Measurements from ENCODE around the gene NADSYN1.

DNA sequence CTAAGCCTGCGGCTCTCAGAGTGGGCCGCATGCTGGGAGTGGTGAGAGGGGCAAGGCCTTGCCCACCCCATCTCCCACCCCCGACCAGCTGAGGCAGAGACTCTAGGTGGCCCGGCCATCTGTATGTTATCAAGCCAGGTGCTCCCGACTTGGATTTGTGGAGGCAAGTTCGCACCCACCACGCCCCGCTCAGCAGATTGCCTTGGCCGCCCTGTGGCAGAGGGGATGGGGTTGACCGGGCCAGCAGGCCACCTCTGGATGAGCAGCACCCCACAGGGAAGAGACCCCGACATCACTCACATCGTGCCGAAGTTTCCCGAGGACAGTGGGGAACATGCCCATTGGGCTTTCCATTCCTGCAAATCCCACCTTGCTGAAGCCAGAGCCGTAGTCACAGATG lies 45.6 kb upstream of the NADSYN1 start:
- TF ChIP-seq, protein P1, sequence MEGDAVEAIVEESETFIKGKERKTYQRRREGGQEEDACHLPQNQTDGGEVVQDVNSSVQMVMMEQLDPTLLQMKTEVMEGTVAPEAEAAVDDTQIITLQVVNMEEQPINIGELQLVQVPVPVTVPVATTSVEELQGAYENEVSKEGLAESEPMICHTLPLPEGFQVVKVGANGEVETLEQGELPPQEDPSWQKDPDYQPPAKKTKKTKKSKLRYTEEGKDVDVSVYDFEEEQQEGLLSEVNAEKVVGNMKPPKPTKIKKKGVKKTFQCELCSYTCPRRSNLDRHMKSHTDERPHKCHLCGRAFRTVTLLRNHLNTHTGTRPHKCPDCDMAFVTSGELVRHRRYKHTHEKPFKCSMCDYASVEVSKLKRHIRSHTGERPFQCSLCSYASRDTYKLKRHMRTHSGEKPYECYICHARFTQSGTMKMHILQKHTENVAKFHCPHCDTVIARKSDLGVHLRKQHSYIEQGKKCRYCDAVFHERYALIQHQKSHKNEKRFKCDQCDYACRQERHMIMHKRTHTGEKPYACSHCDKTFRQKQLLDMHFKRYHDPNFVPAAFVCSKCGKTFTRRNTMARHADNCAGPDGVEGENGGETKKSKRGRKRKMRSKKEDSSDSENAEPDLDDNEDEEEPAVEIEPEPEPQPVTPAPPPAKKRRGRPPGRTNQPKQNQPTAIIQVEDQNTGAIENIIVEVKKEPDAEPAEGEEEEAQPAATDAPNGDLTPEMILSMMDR (IDR thresholded peaks at IDR 0.05; ENCODE audit: low read depth, low read length, poor library complexity, severe bottlenecking), result no peak
- no peak for TF ChIP-seq EZH2phosphoT487 (IDR thresholded peaks at IDR 0.05; ENCODE audit: borderline replicate concordance, low read length)

Measured in DOHH2 (cell line).